ENCODE results near the gene PDZD8.
A peak's percentile ranks its signal among the peaks of the same experiment; 100 is the strongest.
"Not testable (repeated sequence)": the region's sequence is repeated elsewhere in the genome, so short reads cannot be mapped to it uniquely, and the experiment has no call there.

Gene PDZD8

DNA sequence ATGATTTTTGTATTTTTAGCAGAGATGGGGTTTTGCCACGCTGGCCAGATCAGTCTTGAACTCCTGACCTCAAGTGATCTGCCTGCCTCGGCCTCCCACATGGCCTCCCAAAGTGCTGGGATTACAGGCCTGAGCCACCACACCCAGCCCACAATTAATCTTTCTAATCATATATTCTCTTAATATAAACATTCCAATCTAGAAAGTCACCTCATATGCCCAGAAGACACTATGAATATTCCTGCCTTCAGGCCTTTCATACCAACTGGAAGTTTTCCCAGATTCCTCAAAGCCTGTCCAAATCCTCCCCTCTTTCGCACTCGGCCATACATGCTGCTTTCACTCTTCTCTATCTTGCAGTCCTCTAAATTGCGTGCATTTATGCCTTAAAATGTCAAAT is 32.6 kb downstream of the PDZD8 start:
- peak in 1 of 2 experiments; percentile 12 for DNase-seq

DNA sequence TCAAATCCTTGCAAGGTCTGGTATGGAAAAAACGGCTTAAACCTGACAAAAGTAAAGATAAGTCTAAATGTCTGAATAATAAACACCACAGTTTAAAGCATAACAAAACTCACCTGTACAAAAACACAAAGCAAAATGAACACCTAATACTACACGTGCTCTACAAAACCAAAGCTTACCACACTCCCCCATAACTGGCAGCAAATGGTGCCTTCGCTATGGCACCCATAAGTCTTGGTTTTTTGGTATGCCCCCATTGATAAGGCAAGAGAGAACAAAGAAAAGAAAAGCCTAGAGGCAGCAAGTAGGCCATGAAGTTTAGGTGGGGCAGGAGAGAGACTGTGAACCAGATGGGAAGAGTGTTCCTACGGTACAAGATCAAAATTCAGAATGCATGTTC is 34.2 kb downstream of the PDZD8 start:
- no peak for DNase-seq

DNA sequence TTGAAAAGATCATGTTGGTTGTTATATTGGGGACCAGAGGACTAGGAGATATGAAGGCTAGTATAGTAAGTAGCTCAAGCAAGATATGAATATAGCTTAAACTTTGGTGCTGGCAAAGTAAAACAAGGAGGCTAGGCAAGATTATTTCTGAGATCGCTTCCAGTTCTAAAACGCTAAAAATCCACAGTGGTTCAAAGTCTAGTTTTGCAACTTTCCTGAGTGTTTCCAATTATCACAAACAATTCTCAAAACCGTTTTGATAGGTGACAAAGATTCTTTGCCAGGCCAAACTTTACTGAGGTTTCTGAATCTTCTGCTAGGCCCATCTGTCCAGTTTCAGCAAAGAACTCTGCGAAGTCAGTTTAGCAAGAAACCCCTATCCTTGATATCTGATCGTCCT is 35.3 kb downstream of the PDZD8 start:
- no peak for DNase-seq

DNA sequence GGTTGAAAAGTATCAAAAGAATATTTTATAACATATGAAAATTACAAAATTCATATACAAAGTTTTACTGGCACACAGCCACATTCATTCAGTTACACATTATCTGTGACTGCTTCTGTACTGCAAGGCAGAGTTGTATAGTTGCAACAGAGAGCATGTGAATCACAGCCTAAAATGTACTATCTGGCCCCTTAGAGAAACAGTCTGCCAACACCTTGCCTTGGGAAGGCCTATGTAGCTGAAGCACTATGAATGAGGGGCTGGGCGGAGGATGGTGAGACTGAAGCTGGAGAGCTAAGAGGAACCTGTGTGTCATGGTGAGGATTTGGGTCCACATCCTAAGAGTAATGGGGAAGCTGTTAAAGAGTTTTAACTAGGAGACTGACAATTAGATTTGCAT is 35.7 kb downstream of the PDZD8 start:
- DNase-seq: no peak

DNA sequence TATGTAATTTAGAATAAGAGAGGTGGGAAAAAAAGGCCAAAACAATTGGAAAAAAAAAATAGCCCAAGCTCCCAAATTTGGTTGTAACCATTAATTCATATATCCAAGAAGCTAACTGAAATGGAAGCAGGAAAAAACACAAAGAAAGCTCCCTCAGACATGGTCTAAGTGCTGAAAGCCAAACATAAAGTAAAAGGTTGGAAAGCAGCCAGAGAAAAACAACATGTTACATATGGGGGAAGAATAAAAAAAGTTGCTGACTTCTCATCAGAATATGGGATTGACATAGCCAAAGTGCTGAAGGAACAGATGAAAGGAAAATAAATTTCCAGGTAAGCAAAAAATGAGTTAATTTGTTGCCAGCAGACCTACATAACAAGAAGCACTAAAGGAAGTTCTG is 40.3 kb downstream of the PDZD8 start:
- DNase-seq: no peak

DNA sequence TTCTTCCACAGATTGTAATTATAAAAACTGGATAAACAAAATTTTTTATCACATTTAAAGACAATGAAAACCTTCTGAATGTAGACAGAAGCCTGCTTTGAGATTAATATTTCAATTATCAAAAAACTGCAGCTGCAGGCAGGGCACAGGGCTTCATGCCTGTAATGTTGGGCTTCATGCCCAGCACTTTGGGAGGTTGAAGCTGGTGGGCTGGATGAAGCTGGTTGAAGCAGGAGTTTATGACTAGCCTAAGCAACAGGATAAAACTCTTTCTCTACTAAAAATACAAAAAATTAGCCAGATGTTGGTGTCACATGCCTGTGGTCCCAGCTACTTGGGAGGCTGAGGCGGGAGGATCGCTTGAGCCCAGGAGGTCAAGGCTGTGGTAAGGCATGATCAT is 41.2 kb downstream of the PDZD8 start:
- no peak for DNase-seq

DNA sequence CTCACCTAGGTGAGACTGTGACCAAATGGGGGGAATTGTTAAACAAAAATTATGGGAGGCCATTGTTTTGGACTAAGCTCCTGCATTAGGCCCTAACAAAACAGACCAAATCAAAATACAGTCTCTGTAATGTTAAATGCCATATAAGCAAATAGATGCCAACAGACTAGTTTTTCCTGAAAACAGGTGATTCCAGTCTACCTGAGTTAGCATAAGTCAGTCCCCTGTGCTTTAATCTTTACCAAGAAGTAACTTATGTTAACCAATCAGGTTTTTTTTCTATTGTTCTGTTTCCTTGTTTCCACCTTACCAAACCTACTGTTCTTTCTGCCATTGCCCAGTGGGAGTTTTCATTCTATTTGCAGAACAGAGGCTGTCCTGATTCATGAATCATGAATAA is 48.0 kb downstream of the PDZD8 start:
- no peak for DNase-seq

DNA sequence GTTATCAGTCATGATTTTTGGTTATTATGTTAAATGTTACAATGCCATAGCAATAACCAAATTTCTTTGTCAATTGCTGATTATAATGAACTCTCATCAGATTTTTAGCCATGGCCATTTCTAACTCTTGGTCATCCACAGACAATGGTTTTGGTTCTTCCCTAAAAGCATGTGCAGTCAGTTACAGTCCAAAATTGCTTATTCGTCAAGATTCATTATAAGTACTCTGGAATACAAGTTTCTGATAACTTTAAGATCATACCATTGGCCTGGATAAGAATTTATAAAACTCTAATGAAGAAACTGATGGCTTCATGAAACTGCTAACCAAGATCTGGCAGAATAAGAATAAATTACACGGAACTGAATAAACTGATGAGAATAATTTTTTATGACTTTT is 50.9 kb downstream of the PDZD8 start:
- no peak for DNase-seq

DNA sequence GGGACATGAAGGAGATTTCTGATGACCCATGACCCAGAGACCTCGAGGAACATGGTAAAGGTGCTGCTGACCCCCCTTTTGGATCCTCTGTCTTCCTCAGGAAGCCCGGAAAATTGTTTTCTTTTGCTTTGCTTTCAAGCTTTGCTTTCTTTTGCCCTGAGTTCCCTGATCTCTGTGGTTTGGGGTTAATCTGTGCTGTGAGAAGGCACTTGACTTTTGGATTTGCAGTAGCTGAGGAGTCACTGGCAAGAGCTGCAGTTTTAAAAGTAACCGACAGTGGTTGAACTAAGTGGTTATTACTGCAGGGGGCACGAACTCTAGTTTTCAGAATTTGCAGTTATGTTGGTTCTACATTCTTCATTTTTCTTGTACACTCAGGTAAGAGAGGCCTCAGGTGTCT is 53.0 kb downstream of the PDZD8 start:
- no peak for DNase-seq

DNA sequence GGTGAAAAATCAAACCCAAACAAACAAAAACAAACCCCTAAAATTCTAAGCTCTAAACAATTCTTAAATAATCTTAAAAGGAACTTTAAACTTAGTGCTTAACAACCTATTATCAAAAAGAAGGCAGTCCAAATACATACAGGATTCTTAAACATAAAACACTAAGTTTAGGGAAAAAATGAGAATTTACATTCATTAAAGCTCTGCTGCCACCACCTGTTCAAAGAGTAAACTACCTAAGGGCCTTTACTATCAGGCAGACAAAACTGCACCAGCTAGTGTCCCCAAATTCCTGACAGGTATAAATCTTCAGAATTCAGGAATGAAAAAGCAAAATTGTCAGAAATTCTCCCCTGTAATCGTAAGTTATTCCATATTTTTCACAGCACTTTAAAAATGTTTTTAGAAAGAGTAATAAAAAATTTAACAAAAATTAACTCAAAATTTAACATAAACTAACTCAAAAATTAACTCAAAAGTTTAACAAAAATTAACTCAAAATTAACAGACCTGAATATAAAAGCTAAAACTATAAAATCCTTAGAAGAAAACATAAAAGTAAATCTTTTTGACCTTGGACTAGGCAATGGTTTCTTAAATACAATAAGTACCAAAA is 55.1 kb downstream of the PDZD8 start:
- DNase-seq: no peak

DNA sequence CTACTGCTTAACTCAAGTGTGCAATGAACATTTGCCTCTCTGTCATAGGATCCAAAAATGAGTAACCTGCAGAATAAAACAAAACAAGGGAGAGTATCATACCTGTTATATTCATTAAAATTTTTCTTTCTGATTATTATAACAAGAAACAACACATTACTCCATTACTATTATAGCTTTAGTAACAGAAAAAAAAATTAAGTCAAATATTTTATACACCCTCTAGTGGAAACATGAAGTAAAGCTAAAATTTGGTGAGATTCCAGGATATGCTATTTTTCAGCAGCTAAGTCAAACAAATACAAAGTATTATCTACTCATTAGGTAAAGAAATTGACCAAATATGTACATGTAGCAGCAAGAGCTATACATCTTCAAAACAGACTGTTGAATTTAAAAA is 56.3 kb downstream of the PDZD8 start:
- DNase-seq: peak in 1 of 2 experiments; percentile 14

DNA sequence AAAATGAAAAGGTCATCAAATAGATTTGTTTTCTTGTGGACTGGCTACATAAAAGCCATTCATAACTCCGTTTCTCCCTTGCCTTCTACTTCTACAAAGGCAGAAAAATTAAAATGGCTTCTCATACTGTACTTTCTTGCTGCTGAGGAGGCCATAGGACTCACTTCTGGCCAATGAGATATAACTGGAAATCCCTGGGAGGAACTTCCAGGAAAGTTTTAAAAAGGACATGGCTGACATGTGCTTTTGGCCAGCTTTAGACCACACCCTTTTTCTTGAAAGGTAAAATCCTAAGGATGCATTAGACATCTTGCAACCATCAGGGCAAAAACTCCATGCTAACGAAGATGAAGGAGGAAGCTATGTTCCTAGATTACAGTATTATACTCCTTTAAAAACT is 58.5 kb downstream of the PDZD8 start:
- no peak for DNase-seq

DNA sequence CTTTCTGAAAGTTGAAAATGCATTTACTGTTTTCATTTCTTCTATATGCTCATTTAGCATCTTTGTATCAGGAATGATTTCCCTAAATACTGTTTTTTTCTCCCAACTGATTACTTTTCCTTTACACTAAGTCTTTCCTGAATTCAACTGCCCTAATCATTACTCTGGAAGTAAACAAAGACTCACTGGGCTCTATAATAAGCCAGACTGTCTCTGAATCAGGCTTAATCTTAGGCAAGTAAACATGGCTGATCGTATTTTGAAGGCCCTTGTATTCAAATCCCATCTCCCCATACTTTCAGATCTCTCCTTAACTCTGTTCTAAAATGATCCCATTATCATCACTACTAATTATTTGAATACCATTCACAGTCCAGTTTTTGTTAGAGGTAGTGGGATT is 61.6 kb downstream of the PDZD8 start:
- no peak for DNase-seq

DNA sequence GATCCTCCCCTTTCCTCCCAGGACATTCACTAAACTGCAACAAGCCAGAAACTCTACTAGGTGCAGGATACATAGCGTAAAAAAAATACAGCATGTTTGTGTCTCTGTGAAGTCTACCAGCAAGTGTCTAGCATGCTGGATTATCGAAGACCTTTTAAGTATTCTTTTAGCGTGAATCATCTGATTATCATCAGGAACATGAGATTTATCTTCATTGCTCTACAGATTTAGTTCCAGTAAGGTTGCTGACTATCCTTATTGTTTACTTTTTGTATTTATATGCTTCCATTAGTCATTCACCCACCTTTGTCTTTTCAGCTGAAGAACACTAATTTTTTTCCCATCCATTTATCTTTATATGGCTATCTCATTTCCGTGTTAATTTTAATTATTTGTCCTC is 62.8 kb downstream of the PDZD8 start:
- no peak for DNase-seq

DNA sequence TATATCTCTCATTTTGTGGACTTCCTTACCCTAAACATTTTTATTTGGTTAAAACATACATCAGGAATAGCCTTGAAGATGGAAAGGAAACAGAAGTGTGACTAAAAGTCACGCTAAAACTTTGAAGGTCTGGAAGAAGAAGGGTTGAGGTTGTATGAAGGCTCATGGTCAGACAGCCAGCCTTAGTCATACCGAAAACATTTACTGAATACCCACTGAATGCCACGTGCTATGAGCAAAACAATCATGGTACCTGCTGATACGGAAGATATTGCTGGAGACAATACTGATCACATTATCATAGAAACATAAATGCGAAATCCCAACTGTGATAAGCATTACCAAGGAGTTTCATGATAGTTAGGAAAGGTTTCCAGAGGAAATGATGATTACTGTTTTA is 64.0 kb downstream of the PDZD8 start:
- DNase-seq: no peak

DNA sequence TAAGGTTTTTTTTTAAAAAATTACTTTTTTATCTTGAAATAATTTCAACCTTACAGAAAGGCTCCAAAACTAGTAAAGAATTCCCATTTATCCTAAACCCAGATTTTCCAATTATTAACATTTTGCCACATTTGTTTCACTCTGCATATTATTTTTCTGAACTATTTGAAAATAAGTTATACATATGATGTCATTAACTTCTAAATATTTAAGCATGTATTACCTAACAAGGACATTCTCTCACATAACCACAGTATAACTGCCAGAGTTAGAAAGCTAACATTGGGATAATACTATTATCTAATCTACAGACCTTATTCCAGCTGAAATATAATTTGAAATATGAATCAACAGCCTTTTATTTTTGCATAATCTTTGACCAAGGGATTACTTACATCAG is 68.6 kb downstream of the PDZD8 start:
- no peak for DNase-seq

DNA sequence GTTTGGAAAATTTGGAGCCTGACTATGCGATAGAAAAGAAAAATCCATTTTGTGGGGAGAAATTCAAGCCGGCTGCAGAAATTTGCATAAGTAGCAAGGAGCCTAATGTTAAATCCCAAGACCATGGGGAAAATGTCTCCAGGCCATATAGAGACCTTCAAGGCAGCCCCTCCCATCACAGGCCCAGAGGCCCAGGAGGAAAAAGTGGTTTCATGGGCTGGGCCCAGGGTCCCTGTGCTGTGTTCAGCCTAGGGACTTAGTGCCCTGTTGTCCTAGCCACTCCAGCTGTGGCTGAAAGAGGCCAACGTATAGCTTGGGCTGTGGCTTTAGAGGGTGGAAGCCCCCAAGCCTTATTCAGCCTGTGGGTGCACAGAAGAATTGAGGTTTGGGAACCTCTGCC is 71.8 kb downstream of the PDZD8 start:
- DNase-seq: not testable (repeated sequence)

DNA sequence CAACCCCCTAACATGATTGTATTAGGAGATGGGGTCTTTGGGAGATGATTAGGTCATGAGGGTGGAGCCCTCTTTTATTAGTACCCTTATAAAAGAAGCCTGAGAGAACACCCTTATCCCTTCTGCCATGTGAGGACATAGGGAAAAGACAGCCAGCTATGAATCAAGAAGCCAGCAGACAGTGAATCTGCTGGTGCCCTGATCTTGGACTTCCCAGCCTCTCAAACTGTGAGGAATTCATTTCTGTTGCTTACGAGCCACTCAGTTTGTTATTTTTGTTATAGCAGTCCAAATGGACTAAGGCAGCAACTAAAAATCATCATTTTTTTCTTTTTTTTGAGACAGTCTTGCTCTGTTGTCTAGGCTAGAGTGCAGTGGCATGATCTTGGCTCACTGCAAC is 74.6 kb downstream of the PDZD8 start:
- no peak for DNase-seq

DNA sequence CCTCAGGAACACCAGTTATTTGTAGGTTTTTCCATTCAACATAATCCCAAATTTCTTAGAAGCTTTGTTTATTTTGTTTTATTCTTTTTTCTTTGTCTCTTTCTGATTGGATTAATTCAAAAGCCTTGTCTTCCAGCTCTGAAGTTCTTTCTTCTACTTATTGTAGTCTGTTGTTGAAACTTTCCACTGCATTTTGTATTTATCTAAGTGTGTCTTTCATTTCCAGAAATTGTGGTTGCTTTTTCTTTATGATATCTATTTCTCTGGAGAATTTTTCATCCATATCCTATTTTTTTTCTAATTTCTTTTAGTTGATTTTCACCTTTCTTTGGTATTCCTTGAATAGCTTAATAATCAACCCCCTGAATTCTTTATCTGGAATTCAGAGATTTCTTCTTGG is 75.8 kb downstream of the PDZD8 start:
- DNase-seq: no peak

DNA sequence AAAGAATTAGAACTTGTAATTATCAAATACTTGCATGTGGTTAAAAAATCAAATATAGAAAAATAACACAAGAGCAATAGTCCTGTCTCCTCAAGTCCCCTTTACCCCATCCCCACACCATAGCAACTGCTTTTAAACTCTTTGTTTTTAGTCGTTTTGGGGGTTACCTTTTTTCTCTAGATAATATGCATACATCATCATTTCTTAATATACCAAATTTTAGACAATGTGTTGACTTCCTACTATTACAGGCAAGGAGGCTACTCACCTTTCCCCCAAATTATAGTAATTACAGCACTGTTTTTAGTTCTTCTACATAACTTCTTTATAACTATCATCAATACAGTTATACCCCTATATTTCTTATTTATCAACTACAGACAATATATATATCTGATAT is 77.0 kb downstream of the PDZD8 start:
- no peak for DNase-seq

DNA sequence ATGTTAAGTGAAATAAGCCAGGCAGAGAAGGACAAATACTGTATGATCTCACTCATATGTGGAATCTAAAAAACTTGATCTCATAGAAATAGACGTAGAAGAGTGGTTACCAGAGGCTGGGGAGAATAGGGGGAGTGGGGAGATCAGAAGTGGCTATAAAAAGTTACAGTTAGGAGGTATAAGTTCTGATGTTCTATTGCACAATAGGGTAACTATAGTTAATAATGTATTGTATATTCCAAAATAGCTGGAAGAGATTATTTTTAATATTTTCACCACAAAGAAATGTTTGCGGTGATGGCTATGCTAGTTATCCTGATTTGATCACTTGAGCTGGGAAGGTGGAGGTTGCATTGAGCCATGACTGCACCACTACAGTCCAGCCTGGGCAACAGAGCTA is 80.5 kb downstream of the PDZD8 start:
- DNase-seq: no peak

DNA sequence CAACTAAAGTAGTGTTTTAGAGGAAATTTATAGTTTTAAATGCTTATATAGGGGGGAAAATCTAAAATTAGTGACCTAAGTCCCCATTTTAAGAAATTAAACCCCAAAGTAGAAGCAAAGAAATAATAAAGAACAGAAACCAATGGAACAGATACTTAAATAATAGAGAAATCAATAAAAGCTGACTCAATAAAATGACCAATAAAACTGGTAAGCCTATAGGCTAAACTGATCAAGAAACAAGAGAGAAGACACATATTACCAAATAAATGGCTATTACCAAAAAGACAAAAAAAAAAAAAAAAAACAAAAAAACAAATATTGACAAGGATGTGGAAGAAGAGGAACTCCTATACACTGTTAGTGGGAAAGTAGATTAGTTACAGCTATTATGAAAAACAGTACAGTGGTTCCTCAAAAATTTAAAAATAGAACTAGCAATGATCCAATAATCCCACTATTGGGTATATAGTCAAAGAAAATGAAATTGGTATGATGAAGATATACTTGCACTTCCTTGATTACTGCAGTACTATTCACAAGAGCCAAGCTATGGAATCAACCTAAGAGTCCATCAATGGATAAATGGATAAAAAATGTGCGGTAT is 81.1 kb downstream of the PDZD8 start:
- no peak for DNase-seq

DNA sequence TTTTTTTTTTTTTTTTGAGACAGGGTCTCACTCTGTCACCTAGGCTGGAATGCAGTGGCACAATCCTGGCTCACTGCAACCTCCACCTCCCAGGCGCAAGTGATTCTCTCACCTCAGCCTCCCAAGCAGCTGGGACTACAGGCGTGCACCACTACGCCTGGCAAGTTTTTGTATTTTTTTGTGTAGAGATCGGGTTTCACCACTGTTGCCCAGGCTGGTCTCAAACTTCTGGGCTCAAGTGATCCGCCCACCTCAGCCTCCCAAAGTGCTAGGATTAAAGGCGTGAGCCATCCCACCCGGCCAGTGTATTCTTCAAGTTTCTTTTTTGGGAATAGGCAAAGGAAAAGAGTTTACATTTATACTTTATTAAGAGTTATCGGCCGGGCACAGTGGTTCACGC is 84.4 kb downstream of the PDZD8 start:
- DNase-seq: not testable (repeated sequence)

DNA sequence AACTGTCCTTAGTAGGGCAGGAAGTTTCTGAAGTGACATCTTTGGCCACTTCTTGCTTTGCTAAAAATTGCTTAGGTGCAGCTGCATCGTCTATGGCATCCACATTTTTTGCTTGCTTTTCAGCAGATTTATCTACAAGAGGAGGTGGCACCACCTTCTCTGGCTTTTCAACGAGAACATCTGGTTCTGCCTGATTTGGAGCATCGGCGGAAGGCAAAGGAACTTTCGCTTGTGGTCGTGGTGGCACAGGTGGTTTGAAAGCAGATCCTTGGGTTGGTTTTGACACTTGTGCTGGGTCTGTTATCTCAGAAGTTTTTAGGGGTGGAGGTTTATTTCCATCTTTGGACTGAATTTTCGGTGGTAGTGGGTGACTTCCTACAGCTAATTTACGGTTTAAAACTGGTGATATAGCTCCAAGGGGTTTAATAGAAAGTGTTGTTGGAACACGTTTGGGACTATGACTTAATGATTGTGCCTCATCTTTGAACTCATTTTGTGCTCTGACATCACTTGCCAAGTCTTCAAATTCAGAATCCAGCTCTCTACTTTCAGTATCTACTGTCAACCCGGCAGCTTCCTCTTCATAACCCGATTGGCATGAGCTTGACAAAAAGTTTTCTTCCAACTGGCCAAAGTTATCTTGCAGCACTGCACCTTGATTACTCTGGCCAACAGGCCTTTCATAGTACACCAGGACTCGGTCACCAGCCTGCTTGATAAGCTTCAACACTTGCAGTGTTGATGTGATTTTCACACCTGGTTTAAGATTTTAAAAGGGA is 90.3 kb downstream of the PDZD8 start:
- DNase-seq: no peak

DNA sequence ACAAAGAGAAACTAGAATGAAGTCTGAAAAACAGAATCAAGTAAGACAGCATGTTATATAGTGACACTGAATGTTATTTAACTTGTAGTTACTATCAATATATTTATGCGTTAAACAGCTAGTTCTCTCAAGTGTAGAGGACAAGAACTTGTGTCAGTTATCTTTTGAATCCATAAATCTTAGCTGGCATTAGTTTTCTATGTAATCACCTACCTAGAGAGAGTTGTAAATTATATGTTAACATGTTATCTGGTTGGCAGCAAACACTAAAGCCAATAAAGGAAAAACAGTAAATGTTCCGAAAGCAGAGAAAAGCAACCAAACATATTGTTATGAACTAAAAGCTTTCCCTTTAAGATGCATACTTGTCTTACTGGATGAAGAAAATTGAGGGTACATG is 97.6 kb downstream of the PDZD8 start:
- no peak for DNase-seq
